A673 (cell line): ENCODE data around the gene HPSE2. TPM values are rescaled to one million over a fixed set of nuclear protein-coding genes. Genes with fewer than 3 reads are reported as not detected.

Experiments used
- BruUV-seq: library from RNA; stranded (reverse); fragments of 400-500 nt; replicated peaks from 2 replicates; lab custom pipeline; 2021; lab: Mats Ljungman, UMichigan
- CTCF ChIA-PET: fragments of 300-600 bp; sonication (Branson Sonifier 250); formaldehyde crosslinking; loops from one replicate; lab custom pipeline; 2022; ENCODE audit warnings: antibody characterized with exemption; lab: Charles Lee
- POLR2A ChIA-PET: fragments of 300-600 bp; sonication (Branson Sonifier 250); formaldehyde crosslinking; loops from one replicate; lab custom pipeline; 2022; ENCODE audit warnings: antibody characterized with exemption; ENCODE audit not compliant: low non-redundant PET; lab: Charles Lee
- DNase-seq: peaks from one replicate; pipeline ENCODE4 v3.0.0-alpha.2; 2015; ENCODE audit warnings: low spot score
- H3K27ac ChIP-seq: fragments of 200-600 bp; sonication (generic); 2 replicates; pipeline ENCODE4 v1.5.1; 2016; ENCODE audit warnings: mixed run types, low read depth, mild to moderate bottlenecking, mixed read lengths, antibody characterized with exemption, low read length; ENCODE audit not compliant: poor library complexity, severe bottlenecking
- H3K27me3 ChIP-seq: fragments of 200-600 bp; sonication (generic); replicated peaks from 2 replicates; pipeline ENCODE4 v1.6.1; 2017; ENCODE audit warnings: mixed run types, low read depth, mild to moderate bottlenecking, mixed read lengths, antibody characterized with exemption, low read length; ENCODE audit not compliant: insufficient read depth, poor library complexity
- H3K36me3 ChIP-seq: fragments of 200-600 bp; sonication (generic); 2 replicates; pipeline ENCODE4 v1.6.1; 2016; ENCODE audit warnings: mixed run types, mild to moderate bottlenecking, mixed read lengths, antibody characterized with exemption, low read length; ENCODE audit not compliant: insufficient read depth, poor library complexity, severe bottlenecking
- H3K4me1 ChIP-seq: fragments of 200-600 bp; sonication (generic); 2 replicates; pipeline ENCODE4 v1.6.1; 2017; ENCODE audit warnings: mixed run types, mild to moderate bottlenecking, mixed read lengths, antibody characterized with exemption, low read length; ENCODE audit not compliant: insufficient read depth, poor library complexity, severe bottlenecking
- H3K4me3 ChIP-seq: fragments of 200-600 bp; sonication (generic); 2 replicates; pipeline ENCODE4 v1.5.1; 2016; ENCODE audit warnings: low read depth, mixed run types, mild to moderate bottlenecking, mixed read lengths, low read length; ENCODE audit not compliant: poor library complexity, severe bottlenecking
- H3K9me3 ChIP-seq: fragments of 200-600 bp; sonication (generic); 2 replicates; pipeline ENCODE4 v1.6.1; 2016; ENCODE audit warnings: mixed run types, low read depth, mild to moderate bottlenecking, mixed read lengths, antibody characterized with exemption, low read length; ENCODE audit not compliant: poor library complexity, severe bottlenecking
- EZH2 ChIP-seq: fragments of 200-600 bp; sonication (generic); IDR thresholded peaks from 2 replicates; pipeline ENCODE4 v1.6.1; 2017; ENCODE audit warnings: borderline replicate concordance, low read depth, mild to moderate bottlenecking, mixed read lengths, antibody characterized with exemption, low read length; ENCODE audit not compliant: poor library complexity, severe bottlenecking
- intact Hi-C: fragments of 100-400 bp; cut with micrococcal nuclease; formaldehyde crosslinking; loops from one replicate; pipeline ENCODE4 v1.10.0; 2022; ENCODE audit not compliant: unreplicated experiment
- total RNA-seq: library from RNA; stranded (reverse); gene quantifications from 2 replicates; pipeline ENCODE4 v1.2.3, GENCODE V29; 2021
- TF ChIP-seq, protein P1 (sequence below): fragments of 300-800, 200-600 bp; sonication (generic); conservative IDR thresholded peaks from 2 replicates; pipeline ENCODE4 v1.5.1; 2017; ENCODE audit warnings: low read depth, mild to moderate bottlenecking, antibody characterized with exemption, low read length, moderate library complexity, mixed read lengths

The HPSE2 gene
- total RNA-seq, 1 experiment from 2014 or later = not detected

DNA sequence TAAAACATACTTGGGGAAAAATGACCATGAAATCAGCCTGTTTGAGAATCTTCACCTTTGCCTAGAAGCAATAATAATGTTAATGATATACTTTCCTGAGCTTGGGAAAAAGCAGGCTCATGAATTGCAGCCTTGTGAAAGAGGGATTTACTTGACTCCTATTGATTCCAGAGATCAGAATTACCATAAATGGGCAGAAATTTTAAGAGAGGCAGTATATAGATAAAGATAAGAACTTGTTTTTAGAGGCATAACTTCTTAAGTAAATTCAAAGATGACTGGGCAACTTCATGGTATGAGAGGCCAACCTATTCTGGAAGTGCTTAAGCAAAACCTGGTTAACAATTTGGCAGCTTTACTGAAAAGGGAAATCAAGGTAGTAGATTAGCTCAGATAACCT, 225.4 kb downstream of the HPSE2 start:
- Histone ChIP-seq H3K27me3 (no peaks in the 10 kb centered on the region), H3K36me3 (no peaks in the 10 kb centered on the region), H3K4me1 (no peaks in the 10 kb centered on the region), H3K27ac (no peak overlapping the region), H3K4me3 (no peak overlapping the region), H3K9me3 (no peaks in the 10 kb centered on the region)
- TF ChIP-seq, protein P1, sequence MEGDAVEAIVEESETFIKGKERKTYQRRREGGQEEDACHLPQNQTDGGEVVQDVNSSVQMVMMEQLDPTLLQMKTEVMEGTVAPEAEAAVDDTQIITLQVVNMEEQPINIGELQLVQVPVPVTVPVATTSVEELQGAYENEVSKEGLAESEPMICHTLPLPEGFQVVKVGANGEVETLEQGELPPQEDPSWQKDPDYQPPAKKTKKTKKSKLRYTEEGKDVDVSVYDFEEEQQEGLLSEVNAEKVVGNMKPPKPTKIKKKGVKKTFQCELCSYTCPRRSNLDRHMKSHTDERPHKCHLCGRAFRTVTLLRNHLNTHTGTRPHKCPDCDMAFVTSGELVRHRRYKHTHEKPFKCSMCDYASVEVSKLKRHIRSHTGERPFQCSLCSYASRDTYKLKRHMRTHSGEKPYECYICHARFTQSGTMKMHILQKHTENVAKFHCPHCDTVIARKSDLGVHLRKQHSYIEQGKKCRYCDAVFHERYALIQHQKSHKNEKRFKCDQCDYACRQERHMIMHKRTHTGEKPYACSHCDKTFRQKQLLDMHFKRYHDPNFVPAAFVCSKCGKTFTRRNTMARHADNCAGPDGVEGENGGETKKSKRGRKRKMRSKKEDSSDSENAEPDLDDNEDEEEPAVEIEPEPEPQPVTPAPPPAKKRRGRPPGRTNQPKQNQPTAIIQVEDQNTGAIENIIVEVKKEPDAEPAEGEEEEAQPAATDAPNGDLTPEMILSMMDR = no peak
- TF ChIP-seq EZH2 = no peak
- no peak for DNase-seq
- BruUV-seq = no TSS peak
- ChIA-PET CTCF (no interaction called here), POLR2A (no interaction called here)
- intact Hi-C loops = no loop called here

DNA sequence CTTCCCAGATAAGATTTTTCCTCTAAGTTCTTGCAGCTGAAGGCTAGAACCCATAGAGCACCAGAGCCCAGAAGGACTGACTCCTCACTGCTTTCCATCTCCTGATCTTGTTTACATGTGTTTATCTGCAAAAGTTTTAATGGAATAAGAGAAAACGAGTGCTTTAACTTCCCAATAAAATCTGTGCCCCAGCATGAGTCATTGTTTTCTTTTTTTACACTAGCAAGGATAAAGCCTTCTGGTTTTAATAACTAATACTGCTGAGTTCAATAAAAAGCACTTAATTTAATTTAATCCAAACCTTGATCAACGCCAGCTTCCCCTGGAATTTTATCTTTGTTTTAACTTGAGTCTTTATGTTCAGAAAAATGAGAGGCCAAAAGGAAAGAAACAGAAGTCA, 227.6 kb downstream of the HPSE2 start:
- CTCF ChIA-PET = no interaction called here
- POLR2A ChIA-PET = no interaction called here
- BruUV-seq = no TSS peak

DNA sequence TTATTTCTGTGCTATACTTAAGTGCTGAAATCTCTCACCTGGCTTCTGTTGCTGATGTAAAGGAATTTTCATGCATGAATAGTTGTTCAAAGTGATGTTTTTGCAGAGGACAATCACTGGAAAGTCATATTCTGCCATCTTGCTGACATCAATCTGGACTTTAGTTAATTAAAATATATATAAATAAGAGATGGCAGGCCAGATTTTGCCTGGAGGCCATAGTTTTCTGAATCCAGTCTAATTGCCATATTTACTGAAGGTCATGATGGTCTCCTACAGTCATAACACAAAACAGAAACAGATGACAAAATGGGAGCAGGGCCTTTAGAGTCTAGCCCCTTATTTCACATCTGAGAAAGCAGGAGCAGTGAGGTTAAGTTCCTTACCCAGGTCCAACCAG, 228.2 kb downstream of the HPSE2 start:
- CTCF ChIA-PET = no interaction called here
- DNase-seq = no peak

More for the DNA sequence above, 227.6 kb downstream of the HPSE2 start:
- Histone ChIP-seq H3K4me3 (no peak overlapping the region), H3K27ac (no peak overlapping the region), H3K27me3 (no peaks in the 10 kb centered on the region), H3K4me1 (no peaks in the 10 kb centered on the region), H3K9me3 (no peaks in the 10 kb centered on the region), H3K36me3 (no peaks in the 10 kb centered on the region)
- TF ChIP-seq EZH2 = no peak
- TF ChIP-seq, protein P1 = no peak
- no peak for DNase-seq
- intact Hi-C loops = no loop called here

More for the DNA sequence above, 228.2 kb downstream of the HPSE2 start:
- H3K36me3 ChIP-seq = no peaks in the 10 kb centered on the region
- POLR2A ChIA-PET = no interaction called here
- BruUV-seq = no TSS peak
- H3K4me3 ChIP-seq = no peak overlapping the region
- TF ChIP-seq, protein P1 = no peak
- TF ChIP-seq EZH2 = no peak
- intact Hi-C loops = no loop called here
- H3K9me3 ChIP-seq = no peaks in the 10 kb centered on the region
- H3K27me3 ChIP-seq = no peaks in the 10 kb centered on the region
- no peaks in the 10 kb centered on the region for H3K4me1 ChIP-seq
- no peak overlapping the region for H3K27ac ChIP-seq
